Naive thymus-derived CD4-positive, alpha-beta T cell (primary cell): ENCODE results near the gene ABT1. TPM values are rescaled to one million over a fixed set of nuclear protein-coding genes. Genes with fewer than 3 reads are reported as not detected.
A peak's percentile ranks its signal among the peaks of the same experiment; 100 is the strongest.

ENCODE experiments used
- ATAC-seq: fragments of 150-1000 bp; cut with Tn5 transposase; 2 replicates; pipeline ENCODE4 v1.10.0; 2021; ENCODE audit warnings: mild to moderate bottlenecking, moderate library complexity
- CTCF ChIA-PET: fragments of 350-600 bp; sonication (Branson Sonifier 250); formaldehyde crosslinking; loops from one replicate; lab custom pipeline; 2021; ENCODE audit warnings: antibody characterized with exemption; lab: Charles Lee
- POLR2A ChIA-PET: fragments of 350-600 bp; sonication (Branson Sonifier 250); formaldehyde crosslinking; loops from one replicate; lab custom pipeline; 2021; ENCODE audit warnings: antibody characterized with exemption, inconsistent platforms; lab: Charles Lee
- DNase-seq, 9 donors: peaks; one replicate each; pipeline versions ENCODE4 v3.0.0 to v3.0.0-alpha.2; 2020 to 2022; ENCODE audit warnings: mixed read lengths in 1 of 9
- H3K27ac ChIP-seq: one replicate; pipeline ENCODE4 v1.7.0; 2013; ENCODE audit warnings: mild to moderate bottlenecking, low read depth, low read length, moderate library complexity
- H3K27me3 ChIP-seq, 2 donors: one replicate each; pipeline ENCODE4 v1.7.0; 2013; ENCODE audit warnings: low read length in 2 of 2, mild to moderate bottlenecking in 2 of 2, moderate library complexity in 2 of 2; ENCODE audit not compliant: control insufficient read depth in 2 of 2, insufficient read depth in 2 of 2
- H3K36me3 ChIP-seq, 3 experiments: 1 replicate in 2 of 3; 2 replicates in 1 of 3; pipeline ENCODE4 v1.7.0; 2013; ENCODE audit warnings: low read length in 3 of 3, mild to moderate bottlenecking in 3 of 3, moderate library complexity in 1 of 3; ENCODE audit not compliant: insufficient read depth in 3 of 3, control insufficient read depth in 2 of 3
- H3K4me1 ChIP-seq, 2 donors: one replicate each; pipeline ENCODE4 v1.7.0; 2013; ENCODE audit warnings: low read length in 2 of 2, mild to moderate bottlenecking in 2 of 2, moderate library complexity in 1 of 2; ENCODE audit not compliant: control insufficient read depth in 2 of 2, insufficient read depth in 2 of 2
- H3K4me3 ChIP-seq: 2 replicates; pipeline ENCODE4 v1.7.0; 2013; ENCODE audit warnings: mild to moderate bottlenecking, low read length
- H3K9me3 ChIP-seq, 3 experiments: 1 replicate in 2 of 3; 2 replicates in 1 of 3; pipeline ENCODE4 v1.7.0; 2013; ENCODE audit warnings: low read length in 3 of 3; ENCODE audit not compliant: control insufficient read depth in 2 of 3
- H3K27ac Mint-ChIP-seq, 9 donors: one replicate each; pipeline ENCODE4 v1.8.0; 2020 to 2022; ENCODE audit warnings: mixed read lengths in 9 of 9, mild to moderate bottlenecking in 8 of 9, moderate library complexity in 5 of 9, inconsistent platforms in 2 of 9
- H3K27me3 Mint-ChIP-seq, 5 donors: one replicate each; pipeline ENCODE4 v1.8.0; 2021 to 2022; ENCODE audit warnings: mixed read lengths in 5 of 5, mild to moderate bottlenecking in 1 of 5
- H3K36me3 Mint-ChIP-seq, 5 donors: one replicate each; pipeline ENCODE4 v1.8.0; 2020 to 2022; ENCODE audit warnings: mixed read lengths in 5 of 5, mild to moderate bottlenecking in 3 of 5, inconsistent platforms in 1 of 5
- H3K4me1 Mint-ChIP-seq, 7 donors: one replicate each; pipeline ENCODE4 v1.8.0; 2020 to 2022; ENCODE audit warnings: mixed read lengths in 7 of 7, mild to moderate bottlenecking in 3 of 7, inconsistent platforms in 1 of 7
- H3K4me3 Mint-ChIP-seq, 10 donors: one replicate each; pipeline ENCODE4 v1.8.0; 2020 to 2022; ENCODE audit warnings: mild to moderate bottlenecking in 10 of 10, mixed read lengths in 10 of 10, moderate library complexity in 6 of 10, inconsistent platforms in 2 of 10
- H3K9me3 Mint-ChIP-seq, 11 donors: one replicate each; pipeline ENCODE4 v1.8.0; 2020 to 2022; ENCODE audit warnings: mixed read lengths in 11 of 11, mild to moderate bottlenecking in 4 of 11, inconsistent platforms in 1 of 11, moderate library complexity in 1 of 11
- intact Hi-C, 2 donors: fragments of 100-400 bp; cut with micrococcal nuclease; formaldehyde crosslinking; loops; one replicate each; pipeline ENCODE4 v1.15.1; 2023
- polyA plus RNA-seq, 2 donors: library from polyadenylated mRNA; unstranded; fragments of 300-500 nt; fragmentation: Illumina TruSeq; gene quantifications; one replicate each; pipeline ENCODE4 v1.2.3, GENCODE V29; 2021
- total RNA-seq, 6 experiments: library from RNA in 5 of 6; stranded (reverse) in 5 of 6; gene quantifications; 1 replicate in 5 of 6; 2 replicates in 1 of 6; pipeline ENCODE4 v1.2.3 and lab custom pipeline; 2021 to 2026

The ABT1 gene
- total and polyA plus RNA-seq, 7 experiments from 2014 or later = 23.3 to 44.8 (median 36.1) TPM

DNA sequence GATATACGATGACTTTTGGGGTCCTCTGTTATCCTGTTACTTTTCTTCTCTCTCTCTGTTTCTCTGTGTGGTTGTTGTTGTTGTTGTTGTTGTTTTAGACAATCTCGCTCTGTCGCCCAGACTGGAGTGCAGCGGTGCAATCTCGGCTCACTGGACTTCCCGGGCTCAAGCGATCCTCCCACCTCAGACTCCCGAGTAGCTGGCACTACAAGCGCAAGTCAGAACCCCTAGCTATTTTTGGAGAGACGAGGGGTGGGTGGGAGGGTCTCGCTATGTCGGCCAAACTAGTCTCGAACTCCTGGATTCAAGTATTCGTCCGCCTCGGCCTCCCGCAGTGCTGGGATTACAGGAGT, 19.1 kb upstream of the ABT1 start:
- H3K36me3 Mint-ChIP-seq = peaks cover 0 to 6% (median 0%) of the 10 kb centered on the region in 5 donors
- peak overlapping the region; percentile 75 to 89 (median 86) for H3K4me3 Mint-ChIP-seq
- H3K36me3 ChIP-seq = no peaks in the 10 kb centered on the region
- peaks cover 11 to 29% (median 20%) of the 10 kb centered on the region in 7 donors for H3K4me1 Mint-ChIP-seq
- POLR2A ChIA-PET = interaction anchor here (1.0 to 1.4 kb wide), 5 partner anchors 18 to 361 kb away, joined by 3 to 4 read pairs (median 4); a partner anchor contains a TSS
- no peak overlapping the region for H3K27ac ChIP-seq
- peaks cover 0 to 6% (median 4%) of the 10 kb centered on the region in 3 experiments for H3K9me3 ChIP-seq
- H3K4me1 ChIP-seq = peaks cover 0 to 3% of the 10 kb centered on the region in 2 donors
- CTCF ChIA-PET = interaction anchor here (1.7 to 4.1 kb wide), 3 partner anchors 14 to 18 kb away, joined by 6 to 18 read pairs (median 16); partner anchors contain the start of gene ABT1
- peak overlapping the region in 8 of 9 donors; percentile 76 to 97 (median 88) for H3K27ac Mint-ChIP-seq
- no peaks in the 10 kb centered on the region for H3K27me3 ChIP-seq
- intact Hi-C loops = loop anchor here (1.0 to 10.0 kb wide), 3 partner anchors 17 to 1317 kb away; a partner anchor contains a TSS
- H3K4me3 ChIP-seq = peak overlapping the region; percentile 47
- peaks cover 0 to 34% (median 11%) of the 10 kb centered on the region in 11 donors for H3K9me3 Mint-ChIP-seq
- peaks cover 0 to 17% (median 0%) of the 10 kb centered on the region in 5 donors for H3K27me3 Mint-ChIP-seq
- DNase-seq (no peak), ATAC-seq (no peak)

DNA sequence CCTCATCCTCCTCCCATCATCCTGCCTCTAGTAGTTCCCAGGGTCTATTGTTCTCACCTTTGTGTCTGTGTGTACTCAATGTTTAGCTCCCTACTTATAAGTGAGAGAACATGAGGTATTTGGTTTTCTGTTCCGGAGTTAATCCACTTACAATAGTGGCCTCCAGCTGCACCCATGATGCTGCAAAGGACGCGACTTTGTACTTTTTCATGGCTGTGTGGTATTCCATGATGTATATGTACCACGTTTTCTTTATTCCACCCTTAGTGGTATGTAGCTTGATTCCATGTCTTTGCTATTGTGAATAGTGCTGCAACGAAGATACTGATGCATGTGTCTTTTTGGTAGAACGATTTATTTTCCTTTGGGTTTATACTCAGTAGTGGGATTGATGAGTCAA, 18.5 kb upstream of the ABT1 start:
- H3K27ac Mint-ChIP-seq = peak overlapping the region in 1 of 9 donors; percentile 3
- H3K4me1 Mint-ChIP-seq = peaks cover 11 to 26% (median 16%) of the 10 kb centered on the region in 7 donors
- H3K27me3 ChIP-seq = no peaks in the 10 kb centered on the region
- H3K4me3 Mint-ChIP-seq = peak overlapping the region in 6 of 10 donors; percentile 38 to 87 (median 66)
- peaks cover 0 to 6% (median 0%) of the 10 kb centered on the region in 5 donors for H3K36me3 Mint-ChIP-seq
- H3K4me3 ChIP-seq = no peak overlapping the region
- H3K27ac ChIP-seq = no peak overlapping the region
- no peak for DNase-seq
- no peak for ATAC-seq
- peaks cover 0 to 3% of the 10 kb centered on the region in 2 donors for H3K4me1 ChIP-seq
- H3K9me3 Mint-ChIP-seq = peaks cover 0 to 34% (median 11%) of the 10 kb centered on the region in 11 donors
- CTCF ChIA-PET = interaction anchor here (0.5 to 4.1 kb wide), 2 partner anchors 17 to 46 kb away, joined by 3 to 16 read pairs; no protein-coding TSS in a partner anchor
- peaks cover 0 to 6% (median 4%) of the 10 kb centered on the region in 3 experiments for H3K9me3 ChIP-seq
- peaks cover 4 to 22% (median 5%) of the 10 kb centered on the region in 5 donors for H3K27me3 Mint-ChIP-seq
- H3K36me3 ChIP-seq = no peaks in the 10 kb centered on the region
- intact Hi-C loops = loop anchor here in 1 of 2 donors (10.0 kb wide), 1 partner anchor 1317 kb away; a partner anchor contains a TSS
- POLR2A ChIA-PET = interaction anchor here (1.0 to 1.5 kb wide), 3 partner anchors 17 to 361 kb away, joined by 3 to 4 read pairs (median 4); a partner anchor contains a TSS

GRCh38 chr6:26578741-26579140, 18.0 kb upstream of the ABT1 start:
- H3K27ac Mint-ChIP-seq = peak overlapping the region in 1 of 9 donors; percentile 3
- DNase-seq (no peak), ATAC-seq (no peak)
- peaks cover 0 to 6% (median 0%) of the 10 kb centered on the region in 5 donors for H3K36me3 Mint-ChIP-seq
- H3K4me3 Mint-ChIP-seq = peak overlapping the region in 7 of 10 donors; percentile 12 to 87 (median 56)
- peaks cover 0 to 6% (median 4%) of the 10 kb centered on the region in 3 experiments for H3K9me3 ChIP-seq
- no peaks in the 10 kb centered on the region for H3K36me3 ChIP-seq
- intact Hi-C loops = loop anchor here in 1 of 2 donors (10.0 kb wide), 1 partner anchor 1316 kb away; a partner anchor contains a TSS
- peaks cover 13 to 26% (median 16%) of the 10 kb centered on the region in 7 donors for H3K4me1 Mint-ChIP-seq
- no peak overlapping the region for H3K4me3 ChIP-seq
- peaks cover 5 to 27% (median 9%) of the 10 kb centered on the region in 5 donors for H3K27me3 Mint-ChIP-seq
- no peak overlapping the region for H3K27ac ChIP-seq
- POLR2A ChIA-PET = interaction anchor here (0.9 to 1.5 kb wide), 3 partner anchors 16 to 395 kb away, joined by 3 to 4 read pairs (median 3); a partner anchor contains a TSS
- H3K27me3 ChIP-seq = no peaks in the 10 kb centered on the region
- H3K9me3 Mint-ChIP-seq = peaks cover 0 to 34% (median 11%) of the 10 kb centered on the region in 11 donors
- CTCF ChIA-PET = interaction anchor here (0.5 to 4.1 kb wide), 2 partner anchors 17 to 47 kb away, joined by 3 to 16 read pairs; no protein-coding TSS in a partner anchor
- H3K4me1 ChIP-seq = peaks cover 0 to 3% of the 10 kb centered on the region in 2 donors

- Mint-ChIP-seq H3K36me3 (peaks cover 0 to 6% (median 0%) of the 10 kb centered on the region in 5 donors), H3K27me3 (peaks cover 5 to 43% (median 15%) of the 10 kb centered on the region in 5 donors), H3K4me3 (no peak overlapping the region), H3K9me3 (peaks cover 0 to 33% (median 11%) of the 10 kb centered on the region in 11 donors), H3K4me1 (peaks cover 11 to 23% (median 14%) of the 10 kb centered on the region in 7 donors), H3K27ac (no peak overlapping the region)
- no peak overlapping the region for H3K27ac ChIP-seq
- peaks cover 0 to 4% of the 10 kb centered on the region in 2 donors for H3K27me3 ChIP-seq
- intact Hi-C loops = no loop called here
- H3K9me3 ChIP-seq = peaks cover 0 to 6% (median 4%) of the 10 kb centered on the region in 3 experiments
- POLR2A ChIA-PET = interaction anchor here (3.0 kb wide), 1 partner anchor 13 kb away, joined by 11 read pairs; no protein-coding TSS in a partner anchor
- CTCF ChIA-PET = interaction anchor here (0.7 to 4.1 kb wide), 3 partner anchors 14 to 258 kb away, joined by 3 to 16 read pairs (median 3); no protein-coding TSS in a partner anchor
- H3K4me1 ChIP-seq = peaks cover 0 to 3% of the 10 kb centered on the region in 2 donors
- H3K36me3 ChIP-seq = no peaks in the 10 kb centered on the region
- no peak overlapping the region for H3K4me3 ChIP-seq
- no peak for ATAC-seq
- DNase-seq = no peak
These were observed 15.4 kb upstream of the ABT1 start for GRCh38 chr6:26581164-26581915.

GRCh38 chr6:26588965-26589364, 7.8 kb upstream of the ABT1 start:
- no peak overlapping the region for H3K4me3 Mint-ChIP-seq
- ATAC-seq = no peak
- H3K27me3 Mint-ChIP-seq = peaks cover 8 to 62% (median 26%) of the 10 kb centered on the region in 5 donors
- H3K36me3 ChIP-seq = no peaks in the 10 kb centered on the region
- no peaks in the 10 kb centered on the region for H3K9me3 ChIP-seq
- no peaks in the 10 kb centered on the region for H3K4me1 ChIP-seq
- H3K4me3 ChIP-seq = no peak overlapping the region
- ChIA-PET CTCF (interaction anchor here (0.6 kb wide), 1 partner anchor 332 kb away, joined by 3 read pairs; no protein-coding TSS in a partner anchor), POLR2A (interaction anchor here (0.6 to 0.7 kb wide), 2 partner anchors 12 to 115 kb away, joined by 4 read pairs; no protein-coding TSS in a partner anchor)
- H3K27ac Mint-ChIP-seq = no peak overlapping the region
- no peak for DNase-seq
- intact Hi-C loops = no loop called here
- no peaks in the 10 kb centered on the region for H3K9me3 Mint-ChIP-seq
- H3K36me3 Mint-ChIP-seq = no peaks in the 10 kb centered on the region
- H3K27me3 ChIP-seq = peaks cover 0 to 12% of the 10 kb centered on the region in 2 donors
- H3K27ac ChIP-seq = no peak overlapping the region
- peaks cover 0 to 2% (median 0%) of the 10 kb centered on the region in 7 donors for H3K4me1 Mint-ChIP-seq

DNA sequence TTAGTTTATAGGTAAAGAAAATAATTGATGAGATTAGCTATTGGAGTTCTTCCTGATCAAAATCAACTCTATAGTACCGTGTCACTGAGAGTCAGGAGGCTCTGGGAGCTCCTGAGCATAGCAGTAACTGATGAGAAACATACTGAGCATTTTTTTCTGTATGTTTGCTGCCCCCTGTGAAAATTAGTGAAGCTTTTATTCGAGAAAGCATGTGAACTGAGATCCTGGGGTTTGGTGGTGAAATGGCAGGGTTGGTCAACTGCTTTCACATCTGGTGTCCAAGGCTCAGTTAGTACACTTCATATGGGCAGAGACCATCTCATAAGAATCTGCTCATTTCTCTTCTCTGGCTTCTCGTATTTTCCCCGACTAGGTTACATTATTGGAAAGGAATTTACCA, 4.1 kb upstream of the ABT1 start:
- Mint-ChIP-seq H3K9me3 (no peaks in the 10 kb centered on the region), H3K4me1 (peaks cover 0 to 9% (median 0%) of the 10 kb centered on the region in 7 donors), H3K27me3 (peaks cover 9 to 53% (median 16%) of the 10 kb centered on the region in 5 donors), H3K27ac (no peak overlapping the region), H3K36me3 (no peaks in the 10 kb centered on the region), H3K4me3 (no peak overlapping the region)
- ATAC-seq (no peak), DNase-seq (no peak)
- H3K4me1 ChIP-seq = peaks cover 7 to 14% of the 10 kb centered on the region in 2 donors
- H3K27me3 ChIP-seq = peaks cover 9 to 14% of the 10 kb centered on the region in 2 donors
- ChIA-PET POLR2A (interaction anchor here (3.4 kb wide), 1 partner anchor 19 kb away, joined by 25 read pairs; no protein-coding TSS in a partner anchor), CTCF (interaction anchor here (0.8 to 4.0 kb wide), 3 partner anchors 16 to 251 kb away, joined by 3 to 27 read pairs (median 6); no protein-coding TSS in a partner anchor)
- no peaks in the 10 kb centered on the region for H3K9me3 ChIP-seq
- no peak overlapping the region for H3K27ac ChIP-seq
- no peaks in the 10 kb centered on the region for H3K36me3 ChIP-seq
- no peak overlapping the region for H3K4me3 ChIP-seq
- intact Hi-C loops = loop anchor here in 1 of 2 donors (10.0 kb wide), 2 partner anchors 1272 to 1492 kb away; partner anchors contain the start of gene ZNF165
